IPS DF 6.9 (cell line): Measurements from ENCODE around the gene IL20RA.
"Not testable (repeated sequence)": the region's sequence is repeated elsewhere in the genome, so short reads cannot be mapped to it uniquely, and the experiment has no call there.

ENCODE experiments used
- DNase-seq: peaks from one replicate; pipeline ENCODE4 v3.0.0-alpha.2; 2013; ENCODE audit warnings: low read depth, low spot score
- H3K27ac ChIP-seq: one replicate; pipeline ENCODE4 v1.5.1; 2013; ENCODE audit warnings: low read length, control low read depth
- H3K27me3 ChIP-seq: 2 replicates; pipeline ENCODE4 v1.6.1; 2013; ENCODE audit warnings: mild to moderate bottlenecking, low read length; ENCODE audit not compliant: control insufficient read depth, insufficient read depth
- H3K36me3 ChIP-seq: 2 replicates; pipeline ENCODE4 v1.6.1; 2013; ENCODE audit warnings: low read length; ENCODE audit not compliant: control insufficient read depth, insufficient read depth
- H3K4me1 ChIP-seq: 2 replicates; pipeline ENCODE4 v1.6.1; 2013; ENCODE audit warnings: low read length; ENCODE audit not compliant: control insufficient read depth, insufficient read depth
- H3K4me3 ChIP-seq: 2 replicates; pipeline ENCODE4 v1.5.1; 2013; ENCODE audit warnings: mild to moderate bottlenecking, low read length
- H3K9me3 ChIP-seq: 2 replicates; pipeline ENCODE4 v1.6.1; 2013; ENCODE audit warnings: low read length, inconsistent platforms; ENCODE audit not compliant: control insufficient read depth, insufficient read depth
- WGBS: extraction: QIAGEN DNeasy Blood & Tissue Kit; methylation state at CpG from one replicate; pipeline ENCODE4 v1.1.7; 2013; ENCODE audit warnings: mixed read lengths, missing lambda C conversion rate; ENCODE audit not compliant: insufficient read length, insufficient coverage; 5-methylcytosine and 5-hydroxymethylcytosine counted together

Gene IL20RA

GRCh38 chr6:136960781-136961180 is 84.0 kb downstream of the IL20RA start:
- Histone ChIP-seq H3K36me3 (no peaks in the 10 kb centered on the region), H3K4me3 (no peak overlapping the region), H3K27me3 (no peaks in the 10 kb centered on the region), H3K4me1 (peaks cover 18% of the 10 kb centered on the region), H3K27ac (no peak overlapping the region), H3K9me3 (no peaks in the 10 kb centered on the region)
- no peak for DNase-seq
- no CpG with 5 or more reads among the region's 3 CpGs for WGBS

DNA sequence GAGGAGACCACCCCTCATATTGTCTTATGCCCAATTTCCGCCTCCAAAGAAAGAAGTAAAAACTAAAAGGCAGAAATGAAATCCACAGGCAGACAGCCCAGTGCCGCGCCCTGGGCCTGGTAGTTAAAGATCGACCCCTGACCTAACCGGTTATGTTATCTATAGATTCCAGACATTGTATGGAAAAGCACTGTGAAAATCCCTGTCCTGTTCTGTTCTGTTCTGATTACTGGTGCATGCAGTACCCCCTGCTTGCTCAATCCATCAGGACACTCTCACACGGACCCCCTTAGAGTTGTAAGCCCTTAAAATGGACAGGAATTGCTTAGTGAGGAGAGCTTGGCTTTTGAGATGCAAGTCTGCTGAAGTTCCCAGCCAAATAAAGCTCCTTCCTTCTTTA is 84.8 kb downstream of the IL20RA start:
- not testable (repeated sequence) for DNase-seq, H3K4me3 ChIP-seq, H3K36me3 ChIP-seq, H3K9me3 ChIP-seq, H3K27ac ChIP-seq, H3K27me3 ChIP-seq
- WGBS, result no CpG with 5 or more reads among the region's 6 CpGs
- H3K4me1 ChIP-seq, result peaks cover 18% of the 10 kb centered on the region

DNA sequence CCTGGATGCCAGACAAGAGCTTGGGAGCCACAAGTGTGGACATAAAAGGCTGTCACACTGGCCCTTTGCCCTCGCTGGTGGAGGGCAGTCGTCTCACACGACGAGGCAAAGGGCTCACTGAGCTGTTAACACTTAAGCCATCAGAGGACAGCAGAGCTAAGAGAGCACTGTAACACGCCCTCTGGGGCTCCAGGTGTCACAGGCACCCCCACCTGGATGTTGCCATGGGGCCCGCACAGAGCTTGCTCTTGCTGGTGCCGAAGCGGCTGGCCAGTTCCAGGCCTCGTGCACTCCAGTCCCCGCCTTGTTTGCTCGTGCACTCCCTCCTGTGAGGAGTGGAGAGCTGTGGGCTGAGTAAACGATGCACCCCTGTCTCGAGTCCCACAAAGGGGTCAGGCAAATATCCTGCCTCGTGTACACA is 85.3 kb downstream of the IL20RA start:
- DNase-seq, result no peak
- H3K36me3 ChIP-seq, result no peaks in the 10 kb centered on the region
- no CpG with 5 or more reads among the region's 14 CpGs for WGBS
- no peak overlapping the region for H3K27ac ChIP-seq
- no peaks in the 10 kb centered on the region for H3K27me3 ChIP-seq
- no peak overlapping the region for H3K4me3 ChIP-seq
- H3K9me3 ChIP-seq, result no peaks in the 10 kb centered on the region
- peaks cover 18% of the 10 kb centered on the region for H3K4me1 ChIP-seq

GRCh38 chr6:136958168-136958567 is 86.6 kb downstream of the IL20RA start:
- Histone ChIP-seq H3K27ac (no peak overlapping the region), H3K4me1 (peaks cover 18% of the 10 kb centered on the region), H3K36me3 (no peaks in the 10 kb centered on the region), H3K9me3 (no peaks in the 10 kb centered on the region), H3K4me3 (no peak overlapping the region), H3K27me3 (no peaks in the 10 kb centered on the region)
- no peak for DNase-seq
- WGBS, result no CpG with 5 or more reads among the region's 5 CpGs

GRCh38 chr6:136956590-136957544 is 87.9 kb downstream of the IL20RA start:
- DNase-seq, result peak; percentile 64
- H3K27me3 ChIP-seq, result no peaks in the 10 kb centered on the region
- WGBS, result no CpG with 5 or more reads among the region's 14 CpGs
- H3K4me1 ChIP-seq, result peaks cover 16% of the 10 kb centered on the region
- H3K36me3 ChIP-seq, result no peaks in the 10 kb centered on the region
- no peaks in the 10 kb centered on the region for H3K9me3 ChIP-seq
- peak overlapping the region; percentile 44 for H3K27ac ChIP-seq
- H3K4me3 ChIP-seq, result no peak overlapping the region

- no peak overlapping the region for H3K27ac ChIP-seq
- H3K9me3 ChIP-seq, result no peaks in the 10 kb centered on the region
- no peak for DNase-seq
- H3K4me1 ChIP-seq, result peaks cover 14% of the 10 kb centered on the region
- H3K4me3 ChIP-seq, result no peak overlapping the region
- H3K36me3 ChIP-seq, result no peaks in the 10 kb centered on the region
- no CpG with 5 or more reads among the region's 3 CpGs for WGBS
- H3K27me3 ChIP-seq, result no peaks in the 10 kb centered on the region
Measured at GRCh38 chr6:136955123-136955522, 89.6 kb downstream of the IL20RA start.

GRCh38 chr6:136952714-136953260 is 92.0 kb downstream of the IL20RA start:
- DNase-seq, result no peak
- Histone ChIP-seq H3K36me3 (no peaks in the 10 kb centered on the region), H3K9me3 (no peaks in the 10 kb centered on the region), H3K4me1 (peaks cover 3% of the 10 kb centered on the region; the same call in 1 of the 2 replicates), H3K4me3 (no peak overlapping the region), H3K27ac (no peak overlapping the region), H3K27me3 (no peaks in the 10 kb centered on the region)
- no CpG with 5 or more reads among the region's 7 CpGs for WGBS

DNA sequence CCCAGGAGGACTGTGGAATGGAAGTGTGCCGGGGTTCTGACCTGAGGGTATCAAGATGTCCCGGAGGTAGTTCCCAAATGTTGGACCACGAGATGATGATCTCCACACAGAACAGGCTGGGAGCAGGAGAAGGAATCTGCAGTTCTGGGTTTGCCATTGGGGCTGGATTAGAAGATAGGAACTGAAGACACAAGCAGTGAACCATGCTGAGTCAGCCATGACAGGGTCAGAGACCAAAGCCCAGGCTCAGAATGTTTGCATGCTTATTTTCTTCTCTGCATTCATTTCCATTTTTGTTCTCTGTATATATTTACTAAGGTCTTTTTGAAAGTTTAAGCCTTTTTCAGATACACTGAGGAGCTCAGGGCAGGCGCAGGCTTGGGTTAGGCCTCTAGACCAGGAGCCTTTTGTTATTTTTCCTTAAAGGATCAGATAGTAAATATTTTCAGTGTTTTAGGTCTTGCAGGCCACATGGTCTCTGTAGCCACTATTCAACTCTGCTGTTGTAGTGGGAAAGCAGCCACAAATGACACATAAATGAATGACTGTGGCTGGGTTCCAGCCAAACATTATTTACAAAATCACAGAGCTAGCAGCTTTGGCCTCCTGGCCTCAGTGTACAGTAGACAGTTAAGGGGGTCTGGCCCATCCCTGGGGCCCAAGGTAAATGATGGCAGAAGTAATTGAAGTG is 94.2 kb downstream of the IL20RA start:
- H3K9me3 ChIP-seq, result no peaks in the 10 kb centered on the region
- DNase-seq, result no peak
- H3K27me3 ChIP-seq, result no peaks in the 10 kb centered on the region
- H3K4me3 ChIP-seq, result no peak overlapping the region
- no CpG with 5 or more reads among the region's 4 CpGs for WGBS
- H3K27ac ChIP-seq, result no peak overlapping the region
- H3K36me3 ChIP-seq, result no peaks in the 10 kb centered on the region
- H3K4me1 ChIP-seq, result no peaks in the 10 kb centered on the region; the same call in 1 of the 2 replicates
